HepG2 (cell line): ENCODE measurements around the gene THRB. TPM values are rescaled to one million over a fixed set of nuclear protein-coding genes. Genes with fewer than 3 reads are reported as not detected.
A peak's percentile ranks its signal among the peaks of the same experiment; 100 is the strongest.

Experiments
- AKNA ChIP-seq: sonication (generic); formaldehyde crosslinking; IDR thresholded peaks from 2 replicates; pipeline ENCODE4 v1.4.0; 2020; ENCODE audit warnings: missing genetic modification reagents, borderline replicate concordance
- HIVEP1 ChIP-seq: sonication (generic); formaldehyde crosslinking; IDR thresholded peaks from 2 replicates; pipeline ENCODE4 v1.4.0; 2020; ENCODE audit warnings: mild to moderate bottlenecking, missing genetic modification reagents
- MXD1 ChIP-seq: sonication (generic); formaldehyde crosslinking; IDR thresholded peaks from 2 replicates; pipeline ENCODE4 v1.4.0; 2020; ENCODE audit warnings: mild to moderate bottlenecking, missing genetic modification reagents
- NFE2L1 ChIP-seq: sonication (generic); formaldehyde crosslinking; IDR thresholded peaks from 2 replicates; pipeline ENCODE4 v1.4.0; 2020; ENCODE audit warnings: missing genetic modification reagents, mild to moderate bottlenecking, borderline replicate concordance
- PAF1 ChIP-seq: IDR thresholded peaks from 2 replicates; pipeline ENCODE4 v1.6.1; 2016; ENCODE audit warnings: missing genetic modification reagents, missing compliant biosample characterization
- PHF20 ChIP-seq: sonication (generic); formaldehyde crosslinking; IDR thresholded peaks from 2 replicates; pipeline ENCODE4 v1.5.0; 2020; ENCODE audit warnings: mild to moderate bottlenecking, missing genetic modification reagents
- PLRG1 ChIP-seq: fragments of 450-650 bp; conservative IDR thresholded peaks from 2 replicates; pipeline ENCODE4 v1.6.1; 2016
- SAP130 ChIP-seq: IDR thresholded peaks from 2 replicates; pipeline ENCODE4 v1.6.1; 2016; ENCODE audit warnings: low read depth
- ZBTB43 ChIP-seq: sonication (generic); formaldehyde crosslinking; conservative IDR thresholded peaks from 2 replicates; pipeline ENCODE4 v1.4.0; 2020; ENCODE audit warnings: missing genetic modification reagents
- ZBTB7A ChIP-seq: sonication (generic); formaldehyde crosslinking; IDR thresholded peaks from 2 replicates; pipeline ENCODE4 v1.8.0; 2022; ENCODE audit warnings: mild to moderate bottlenecking, missing genetic modification reagents
- ZNF225 ChIP-seq: sonication (generic); formaldehyde crosslinking; IDR thresholded peaks from 2 replicates; pipeline ENCODE4 v1.4.0; 2020; ENCODE audit warnings: mild to moderate bottlenecking, missing genetic modification reagents
- ZNF280B ChIP-seq: sonication (generic); formaldehyde crosslinking; IDR thresholded peaks from 2 replicates; pipeline ENCODE4 v1.5.0; 2020; ENCODE audit warnings: missing genetic modification reagents, mild to moderate bottlenecking, borderline replicate concordance
- ZNF343 ChIP-seq: sonication (generic); formaldehyde crosslinking; IDR thresholded peaks from 2 replicates; pipeline ENCODE4 v1.4.0; 2020; ENCODE audit warnings: mild to moderate bottlenecking, missing genetic modification reagents
- ZNF652 ChIP-seq: IDR thresholded peaks from 2 replicates; pipeline ENCODE4 v1.6.1; 2016; ENCODE audit warnings: low read depth, borderline replicate concordance
- ZNF7 ChIP-seq: IDR thresholded peaks from 2 replicates; pipeline ENCODE4 v1.6.1; 2016; ENCODE audit warnings: missing biosample characterization, missing genetic modification reagents
- ZNF83 ChIP-seq: sonication (generic); formaldehyde crosslinking; IDR thresholded peaks from 2 replicates; pipeline ENCODE4 v1.4.0; 2020; ENCODE audit warnings: missing genetic modification reagents, mild to moderate bottlenecking, borderline replicate concordance
- polyA plus RNA-seq, 8 experiments: library from polyadenylated mRNA; depleted of rRNA in 3 of 8; stranded (reverse) in 7 of 8; unstranded in 1 of 8; fragments of >200 nt; fragmentation: Illumina TruSeq in 4 of 8; extraction: Trizol in 4 of 8; gene quantifications; 2 replicates each; pipeline versions ENCODE4 v1.2.1 to v1.2.3, GENCODE V29; 2011 to 2016; ENCODE audit warnings: low read depth in 4 of 8, missing spikeins in 1 of 8, mixed read lengths in 1 of 8; ENCODE audit not compliant: insufficient read depth in 1 of 8
- total RNA-seq, 5 experiments: library from RNA; depleted of rRNA; stranded (reverse); fragments of >200 nt; fragmentation: Illumina TruSeq; extraction: Trizol; gene quantifications; 2 replicates each; pipeline ENCODE4 v1.2.3, GENCODE V29; 2016; ENCODE audit warnings: low read depth in 1 of 5
- TF ChIP-seq, protein P1 (sequence below): sonication (generic); formaldehyde crosslinking; IDR thresholded peaks from 2 replicates; pipeline ENCODE4 v1.9.0; 2021; ENCODE audit warnings: missing genetic modification reagents, borderline replicate concordance

THRB gene
- total and polyA plus RNA-seq, 2 of the 13 experiments (the other 11 are each of a cell fraction or from before 2014, with no cell fraction given) = 4.7 to 22.7 TPM

DNA sequence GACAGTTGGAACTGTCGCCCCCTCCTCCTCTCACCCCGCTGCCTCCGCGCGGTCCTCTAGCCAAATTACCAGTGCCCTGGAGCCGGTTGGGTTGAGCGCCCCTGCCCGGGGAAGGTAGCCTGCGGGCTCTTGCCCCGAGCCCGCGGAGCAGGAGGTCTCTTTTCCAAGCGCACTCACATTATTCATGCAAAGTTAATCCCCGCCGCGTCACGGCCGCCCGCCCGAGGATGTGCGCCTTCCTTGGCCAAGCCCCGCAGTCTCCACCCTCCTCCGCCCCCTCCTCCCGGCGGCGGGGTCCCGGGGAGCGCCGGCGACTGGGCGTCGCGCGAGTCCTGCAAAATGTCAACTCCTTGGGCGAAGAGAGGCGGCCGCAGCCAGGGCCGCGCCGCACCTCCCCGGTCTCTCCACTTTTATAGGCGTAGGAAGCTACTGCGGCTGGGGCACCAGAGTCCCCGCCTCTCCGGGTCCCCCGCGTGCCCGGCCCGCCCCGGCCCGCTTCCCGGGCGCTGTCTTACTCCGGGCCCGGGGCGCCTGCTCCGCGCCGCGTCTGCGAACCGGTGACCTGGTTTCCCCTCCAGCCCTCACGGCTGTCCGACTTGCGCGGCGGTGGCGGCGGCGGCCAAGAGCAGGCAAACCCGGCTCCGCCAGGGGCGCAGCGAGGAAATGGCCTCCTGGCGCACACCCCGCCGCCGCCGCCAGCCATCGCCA is at the start of gene THRB (continued):
- TF ChIP-seq MXD1 (CRISPR knock-in tag) (peak; percentile 50; the same call in 1 of the 2 replicates), ZNF225 (CRISPR knock-in tag) (no peak), ZBTB43 (no peak), ZBTB7A (no peak), NFE2L1 (CRISPR knock-in tag) (no peak), AKNA (CRISPR knock-in tag) (no peak), ZNF343 (CRISPR knock-in tag) (no peak), ZNF7 (no peak), ZNF280B (no peak), ZNF83 (no peak), PAF1 (CRISPR knock-in tag) (no peak), ZNF652 (CRISPR knock-in tag) (no peak), PHF20 (no peak), PLRG1 (no peak), SAP130 (CRISPR knock-in tag) (no peak), HIVEP1 (no peak)
- TF ChIP-seq, protein P1, sequence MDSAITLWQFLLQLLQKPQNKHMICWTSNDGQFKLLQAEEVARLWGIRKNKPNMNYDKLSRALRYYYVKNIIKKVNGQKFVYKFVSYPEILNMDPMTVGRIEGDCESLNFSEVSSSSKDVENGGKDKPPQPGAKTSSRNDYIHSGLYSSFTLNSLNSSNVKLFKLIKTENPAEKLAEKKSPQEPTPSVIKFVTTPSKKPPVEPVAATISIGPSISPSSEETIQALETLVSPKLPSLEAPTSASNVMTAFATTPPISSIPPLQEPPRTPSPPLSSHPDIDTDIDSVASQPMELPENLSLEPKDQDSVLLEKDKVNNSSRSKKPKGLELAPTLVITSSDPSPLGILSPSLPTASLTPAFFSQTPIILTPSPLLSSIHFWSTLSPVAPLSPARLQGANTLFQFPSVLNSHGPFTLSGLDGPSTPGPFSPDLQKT (CRISPR knock-in tag) = no peak
